ENCODE data around the gene NOVA2.

- TF ChIP-seq CTCF (IDR thresholded peaks at IDR 0.05) (no peak), POLR2AphosphoS5 (IDR thresholded peaks at IDR 0.05) (no peak)
These were observed 14.7 kb downstream of the NOVA2 start for GRCh38 chr19:45958769-45959516.

All from transverse colon (tissue), 4 donors.